Fibroblast of the aortic adventitia (primary cell): Measurements from ENCODE around the gene IGFALS. TPM values are rescaled to one million over a fixed set of nuclear protein-coding genes. Genes with fewer than 3 reads are reported as not detected.

Experiments
- DNase-seq: peaks from one replicate; pipeline ENCODE4 v3.0.0-alpha.2; 2010; ENCODE audit warnings: low read depth
- H3K4me3 ChIP-seq: 2 replicates; pipeline ENCODE4 v1.5.1; 2011; ENCODE audit warnings: low read depth, mild to moderate bottlenecking, control low read depth, low read length, moderate library complexity
- CTCF ChIP-seq: IDR thresholded peaks from 2 replicates; pipeline ENCODE4 v1.5.1; 2011; ENCODE audit warnings: mild to moderate bottlenecking, low read length, control low read depth, inconsistent platforms; ENCODE audit not compliant: insufficient read depth
- total RNA-seq: library from RNA; depleted of rRNA; stranded (reverse); fragments of >200 nt; gene quantifications from 2 replicates; pipeline ENCODE4 v1.2.3, GENCODE V29; 2012; ENCODE audit warnings: low replicate concordance

Gene IGFALS
- total RNA-seq, 1 donor = 0.27 TPM

DNA sequence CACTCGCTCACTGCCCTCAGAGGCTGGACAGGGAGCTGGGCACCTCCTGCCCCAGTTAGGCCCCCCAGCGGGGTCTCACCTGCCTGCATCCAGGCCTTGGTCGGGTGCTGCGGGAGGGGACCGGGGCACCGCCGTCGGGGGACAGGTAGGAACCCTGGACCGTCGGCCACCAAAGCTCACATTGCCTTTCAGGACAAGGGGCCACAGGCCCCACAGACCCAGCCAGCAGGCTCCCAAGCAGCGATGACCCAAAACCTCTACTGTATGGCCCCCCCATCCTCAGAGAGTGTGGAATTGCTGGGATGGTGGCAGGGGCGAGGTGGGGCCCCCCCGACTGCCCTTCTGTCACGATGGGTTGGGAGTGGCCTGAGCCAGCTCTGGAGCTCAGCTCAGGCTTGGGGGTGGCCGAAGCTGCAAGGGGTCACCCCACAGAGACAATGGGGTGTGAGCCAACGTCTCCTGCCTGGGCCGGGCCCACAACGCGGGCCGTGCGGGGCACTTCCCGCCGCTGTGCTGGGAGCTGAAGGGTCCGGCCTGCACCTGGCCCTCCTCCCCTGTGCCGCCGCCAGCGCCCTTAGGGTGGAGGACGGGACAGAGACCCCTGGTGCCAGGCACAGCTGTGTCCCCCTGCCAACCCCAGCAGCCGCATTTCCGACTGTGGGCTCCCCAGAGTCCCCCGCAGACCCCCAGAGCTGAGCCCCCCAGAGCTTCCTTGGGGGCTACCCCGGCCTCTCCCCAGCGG, 498 bp downstream of the IGFALS start:
- DNase-seq = no peak
- H3K4me3 ChIP-seq = no peak overlapping the region
- TF ChIP-seq CTCF = no peak

DNA sequence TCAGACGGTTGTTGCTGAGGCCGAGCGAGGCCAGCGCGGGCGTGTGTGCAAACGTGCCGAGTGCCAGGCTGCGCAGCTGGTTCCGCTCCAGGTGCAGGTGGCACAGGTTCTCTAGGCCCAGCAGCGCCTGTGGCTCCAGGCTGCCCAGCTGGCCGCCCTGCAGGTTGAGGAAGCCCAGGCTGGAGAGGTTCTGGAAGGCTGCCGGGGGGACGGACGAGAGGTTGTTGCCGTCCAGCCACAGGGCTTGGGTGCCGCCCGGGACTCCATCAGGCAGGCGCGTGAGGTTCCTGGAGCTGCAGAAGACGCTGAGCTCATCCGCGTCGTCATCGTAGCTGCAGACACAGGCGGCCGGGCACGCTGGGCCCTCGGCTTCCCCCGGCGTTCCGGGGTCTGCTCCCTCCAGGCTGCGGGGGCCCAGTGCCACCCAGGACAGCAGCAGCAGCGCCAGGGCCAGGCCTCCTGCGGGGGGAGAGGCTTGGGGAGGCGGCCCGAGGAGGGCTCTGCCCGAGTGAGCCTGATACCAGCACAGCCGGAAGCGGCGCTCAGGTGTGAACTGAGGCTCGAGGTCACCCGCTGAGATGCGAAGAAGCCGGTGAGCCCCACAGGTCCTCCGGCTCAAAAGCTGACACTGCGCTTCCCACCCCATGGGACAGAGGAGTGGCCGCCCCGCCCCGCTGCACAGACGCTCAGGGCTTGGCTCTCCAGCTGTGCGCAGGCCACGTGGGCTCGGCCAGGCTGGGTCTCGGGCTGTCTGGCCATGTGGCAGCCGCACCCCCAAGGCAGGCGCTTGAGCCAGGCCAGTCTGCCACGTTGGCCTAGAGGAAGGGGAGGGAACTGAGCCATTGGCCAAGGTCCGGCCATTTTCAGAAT, 1.3 kb downstream of the IGFALS start:
- no peak for DNase-seq
- no peak for TF ChIP-seq CTCF
- no peak overlapping the region for H3K4me3 ChIP-seq

DNA sequence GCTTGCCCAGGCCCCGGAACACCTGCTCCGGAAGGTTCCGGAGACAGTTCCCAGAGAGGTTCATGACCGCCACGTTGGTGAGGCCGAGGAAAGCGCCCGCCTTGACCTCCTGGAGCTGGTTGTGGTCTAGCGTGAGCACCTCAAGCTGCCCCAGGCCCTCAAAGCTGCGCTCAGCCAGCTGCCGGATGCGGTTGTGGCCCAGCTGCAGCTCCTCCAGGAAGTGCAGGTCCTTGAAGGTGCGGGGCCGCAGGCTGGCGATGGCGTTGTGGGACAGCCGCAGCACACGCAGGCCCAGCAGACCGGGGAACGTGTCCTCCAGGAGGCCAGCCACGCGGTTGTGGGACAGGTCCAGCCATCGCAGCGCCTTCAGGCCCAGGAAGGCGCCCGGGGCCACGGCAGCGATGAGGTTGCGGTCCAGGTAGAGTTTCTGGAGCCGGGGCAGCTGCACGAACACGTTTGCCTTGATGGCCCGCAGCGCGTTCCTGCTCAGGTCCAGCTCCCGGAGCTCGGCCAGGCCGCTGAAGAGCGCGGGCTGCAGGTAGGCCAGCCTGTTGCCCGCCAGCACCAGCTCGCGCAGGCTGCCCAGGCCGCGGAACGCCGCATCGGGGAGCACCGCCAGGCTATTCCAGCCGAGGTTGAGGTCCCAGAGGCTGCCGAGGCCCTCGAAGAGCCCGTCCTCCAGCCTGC, 2.1 kb downstream of the IGFALS start:
- no peak for TF ChIP-seq CTCF
- DNase-seq = no peak

DNA sequence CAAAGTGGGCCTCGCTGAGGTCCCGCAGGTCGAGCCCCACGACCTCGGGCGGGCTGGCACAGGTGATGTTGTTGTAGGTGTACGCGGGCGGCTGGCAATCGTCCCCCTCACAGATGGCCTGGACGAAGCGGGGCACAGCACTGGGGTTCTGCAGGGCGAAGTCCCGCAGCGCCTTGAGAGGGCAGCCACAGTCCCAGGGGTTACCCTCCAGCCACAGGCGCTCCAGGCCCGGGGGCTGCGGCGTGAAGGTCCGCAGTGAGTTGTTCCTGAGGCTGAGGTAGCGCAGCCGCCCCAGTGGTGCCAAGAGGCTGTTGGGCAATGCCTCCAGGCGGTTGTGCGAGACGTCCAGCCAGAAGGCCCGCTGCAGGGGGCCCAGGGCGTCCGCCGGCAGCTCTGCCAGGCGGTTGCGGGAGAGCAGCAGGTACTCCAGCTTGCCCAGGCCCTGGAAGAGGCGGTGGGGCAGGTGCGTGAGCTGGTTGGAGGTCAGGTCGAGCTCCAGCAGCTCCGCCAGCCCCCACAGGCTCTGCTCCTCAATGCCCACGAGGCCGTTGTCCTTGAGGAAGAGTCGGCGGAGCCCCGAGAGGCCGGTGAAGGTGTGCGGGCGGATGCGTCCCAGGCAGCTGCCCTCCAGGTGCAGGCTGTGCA, 2.8 kb downstream of the IGFALS start:
- DNase-seq = no peak
- H3K4me3 ChIP-seq = no peak overlapping the region
- TF ChIP-seq CTCF = no peak

More for the DNA sequence above, 2.1 kb downstream of the IGFALS start:
- H3K4me3 ChIP-seq = no peak overlapping the region

- no peak for TF ChIP-seq CTCF
- DNase-seq = no peak
- H3K4me3 ChIP-seq = no peak overlapping the region
Measured at GRCh38 chr16:1790261-1790610, 3.3 kb downstream of the IGFALS start.

GRCh38 chr16:1789643-1790045, 3.9 kb downstream of the IGFALS start:
- DNase-seq = no peak
- TF ChIP-seq CTCF = no peak

More at GRCh38 chr16:1789643-1790045, 3.9 kb downstream of the IGFALS start:
- no peak overlapping the region for H3K4me3 ChIP-seq
